Erythroblast (primary cell): Measurements from ENCODE around the gene ITCH.
A peak's percentile ranks its signal among the peaks of the same experiment; 100 is the strongest.

Experiments used
- GATA1 ChIP-seq: IDR thresholded peaks from 2 replicates; pipeline ENCODE4 v1.6.1; 2011; ENCODE audit warnings: low read depth, mild to moderate bottlenecking, control low read depth, low read length, moderate library complexity
- POLR2A ChIP-seq: IDR thresholded peaks from 2 replicates; pipeline ENCODE4 v1.6.1; 2011; ENCODE audit warnings: mild to moderate bottlenecking, low read length

DNA sequence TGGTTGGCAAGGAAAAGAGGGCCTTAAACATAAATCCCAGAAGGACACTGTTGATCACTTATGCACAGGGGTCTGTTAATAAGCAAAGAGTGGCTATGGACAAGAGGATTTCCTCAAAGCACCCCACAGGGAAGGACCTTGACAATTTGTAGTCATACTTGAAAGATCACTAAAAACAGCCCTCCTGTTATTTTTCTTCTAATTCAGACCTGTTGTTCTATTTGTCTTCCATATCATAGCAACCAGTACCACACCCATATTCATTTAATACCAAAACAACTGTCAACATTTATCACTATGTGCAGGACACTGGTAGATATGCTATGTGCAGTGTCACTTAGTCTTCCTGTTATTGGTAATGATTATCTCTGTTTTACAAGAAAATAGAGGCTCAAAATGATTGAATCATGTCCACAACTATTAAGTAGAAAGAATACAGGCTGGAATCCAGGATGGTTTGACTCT is 149.9 kb downstream of the ITCH start:
- TF ChIP-seq POLR2A, result peak; percentile 53
- no peak for TF ChIP-seq GATA1
